Activated T-helper 17 cell treated with anti-CD3 and anti-CD28 coated beads, Interleukin-2, amount 50 U/mL, for 72 hours (primary cell): ENCODE results near the gene ZFPM1. TPM values are rescaled to one million over a fixed set of nuclear protein-coding genes. Genes with fewer than 3 reads are reported as not detected.

Experiments
- ATAC-seq: fragments of 150-1000 bp; cut with Tn5 transposase; replicated peaks from 2 replicates; pipeline ENCODE4 v1.10.0; 2021; ENCODE audit warnings: mild to moderate bottlenecking, moderate library complexity
- H3K27ac Mint-ChIP-seq: one replicate; pipeline ENCODE4 v1.8.0; 2022; ENCODE audit warnings: mixed read lengths
- H3K27me3 Mint-ChIP-seq: one replicate; pipeline ENCODE4 v1.8.0; 2022; ENCODE audit warnings: mixed read lengths
- H3K36me3 Mint-ChIP-seq: one replicate; pipeline ENCODE4 v1.8.0; 2022; ENCODE audit warnings: low read depth, mild to moderate bottlenecking, mixed read lengths
- H3K4me1 Mint-ChIP-seq: one replicate; pipeline ENCODE4 v1.8.0; 2022; ENCODE audit warnings: mixed read lengths
- H3K4me3 Mint-ChIP-seq: one replicate; pipeline ENCODE4 v1.8.0; 2022; ENCODE audit warnings: mild to moderate bottlenecking, mixed read lengths
- H3K9me3 Mint-ChIP-seq: one replicate; pipeline ENCODE4 v1.8.0; 2022; ENCODE audit warnings: mixed read lengths
- total RNA-seq, 2 donors: library from RNA; stranded (reverse); gene quantifications; one replicate each; pipeline ENCODE4 v1.2.3, GENCODE V29; 2022

Gene ZFPM1
- total RNA-seq, 2 donors from 2014 or later = 12.2 to 22.1 TPM

DNA sequence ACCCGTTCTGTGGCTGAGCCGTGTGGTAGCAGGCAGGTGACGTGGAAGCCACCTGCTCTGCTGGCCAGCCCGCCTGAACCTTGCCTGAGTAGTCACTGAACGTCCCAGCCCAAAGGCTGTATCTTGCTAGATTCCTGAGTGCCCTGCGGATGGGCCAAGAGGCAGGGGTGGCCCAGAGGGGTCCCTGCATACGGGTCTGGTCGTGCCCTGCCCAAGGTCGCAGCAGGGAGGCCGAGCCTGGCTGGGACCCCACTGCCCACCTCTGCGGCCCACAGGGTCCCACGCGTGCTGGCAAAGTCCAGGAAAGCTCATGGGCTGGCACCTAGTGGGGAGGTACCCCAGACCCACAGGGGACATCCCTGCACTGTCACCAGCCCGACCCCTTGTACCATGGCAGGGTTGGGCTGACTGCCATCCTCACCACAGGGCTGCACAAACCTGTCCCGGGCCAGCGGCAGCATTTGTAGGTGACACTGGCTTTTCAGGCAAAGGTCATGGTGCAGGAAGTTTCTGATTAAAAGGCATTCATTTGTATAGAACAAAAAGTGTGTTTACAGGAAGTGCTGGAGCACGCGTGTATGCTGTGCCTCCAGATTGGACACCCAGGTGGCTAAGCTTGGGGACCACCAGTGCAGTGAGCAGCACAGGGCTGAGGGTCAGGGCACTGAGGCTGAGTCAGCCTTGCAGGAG lies 72.0 kb downstream of the ZFPM1 start:
- Mint-ChIP-seq H3K4me1 (peaks cover 3% of the 10 kb centered on the region), H3K4me3 (no peak overlapping the region), H3K9me3 (no peaks in the 10 kb centered on the region), H3K36me3 (no peaks in the 10 kb centered on the region), H3K27me3 (no peaks in the 10 kb centered on the region), H3K27ac (no peak overlapping the region)
- no peak for ATAC-seq

DNA sequence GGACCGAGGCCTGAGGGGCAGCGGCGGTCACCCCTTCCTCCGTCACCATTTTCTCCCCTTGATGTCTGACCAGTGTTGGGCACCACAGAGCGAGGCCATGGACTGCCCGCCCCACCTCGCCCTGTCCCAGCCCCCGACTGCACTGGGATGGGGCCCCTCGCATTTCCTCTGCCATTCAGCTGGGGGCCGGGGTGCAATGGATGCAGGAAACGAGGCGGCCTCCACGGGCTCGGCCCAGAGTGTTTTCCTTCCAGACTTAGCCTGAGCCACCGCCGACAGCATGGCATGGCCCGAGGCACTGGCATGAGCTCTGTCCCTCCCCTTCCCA lies 72.5 kb downstream of the ZFPM1 start:
- Mint-ChIP-seq H3K36me3 (no peaks in the 10 kb centered on the region), H3K9me3 (no peaks in the 10 kb centered on the region), H3K4me3 (no peak overlapping the region), H3K27ac (no peak overlapping the region), H3K27me3 (no peaks in the 10 kb centered on the region), H3K4me1 (no peaks in the 10 kb centered on the region)
- ATAC-seq = no peak

DNA sequence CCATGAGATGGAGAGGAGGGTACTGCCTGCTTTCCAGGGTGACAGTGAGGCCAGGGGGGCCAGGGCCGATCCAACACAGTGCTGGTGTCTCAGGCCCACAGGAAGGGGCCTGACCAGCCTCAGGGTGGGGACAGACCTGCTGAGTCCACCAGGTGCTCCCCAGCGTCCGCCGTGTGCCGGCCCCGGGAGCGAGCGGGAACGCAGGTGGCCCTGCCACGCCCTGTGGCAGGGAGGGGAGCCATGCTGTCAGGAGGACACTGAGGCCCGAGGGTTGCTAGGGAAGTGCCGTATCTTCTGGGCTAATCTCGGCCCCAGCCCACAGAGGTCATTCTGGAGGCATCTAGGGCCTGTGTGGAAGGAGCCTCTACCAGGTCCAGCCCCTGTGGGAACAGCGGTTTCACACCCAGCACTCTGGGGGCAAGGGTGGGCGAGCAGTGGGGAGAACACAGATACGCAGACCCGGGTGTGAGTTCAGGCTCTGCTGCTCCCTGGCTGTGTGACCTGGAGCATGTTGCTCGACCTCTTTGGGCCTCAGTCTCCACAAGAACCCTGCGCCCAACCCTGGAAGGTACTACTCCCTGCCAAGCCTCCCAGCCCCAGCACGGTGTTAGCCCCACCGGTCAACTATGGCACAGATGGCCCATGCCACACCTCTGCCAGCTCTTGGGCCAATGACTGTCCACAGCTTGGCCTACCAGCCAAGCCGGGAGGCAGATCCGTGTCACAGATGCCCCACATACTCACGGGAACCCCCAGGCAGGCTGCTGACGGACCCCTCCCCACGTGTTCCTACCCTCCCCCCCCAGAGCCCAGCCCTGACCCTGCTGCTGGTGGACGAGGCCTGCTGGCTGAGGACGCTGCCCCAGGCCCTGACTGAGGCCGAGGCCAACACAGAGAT lies 73.2 kb downstream of the ZFPM1 start:
- Mint-ChIP-seq H3K4me3 (no peak overlapping the region), H3K4me1 (no peaks in the 10 kb centered on the region), H3K9me3 (no peaks in the 10 kb centered on the region), H3K36me3 (no peaks in the 10 kb centered on the region), H3K27ac (no peak overlapping the region), H3K27me3 (no peaks in the 10 kb centered on the region)
- ATAC-seq = no peak

DNA sequence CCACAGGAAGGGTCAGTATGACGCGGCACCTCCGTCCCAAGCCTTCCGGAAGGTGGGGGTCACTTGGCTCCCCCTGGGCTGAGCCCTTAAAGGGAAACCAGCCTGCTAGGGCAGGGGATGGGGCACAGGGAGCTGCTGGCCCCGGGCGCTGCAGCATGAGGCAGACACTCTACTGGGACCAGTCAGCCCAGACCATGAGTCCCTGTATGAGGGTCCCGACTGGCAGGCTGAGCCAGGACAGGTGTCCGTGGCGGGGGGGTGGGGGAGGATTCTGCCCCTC lies 73.8 kb downstream of the ZFPM1 start:
- Mint-ChIP-seq H3K27me3 (no peaks in the 10 kb centered on the region), H3K9me3 (no peaks in the 10 kb centered on the region), H3K36me3 (no peaks in the 10 kb centered on the region), H3K27ac (no peak overlapping the region), H3K4me3 (no peak overlapping the region), H3K4me1 (no peaks in the 10 kb centered on the region)
- ATAC-seq = no peak

DNA sequence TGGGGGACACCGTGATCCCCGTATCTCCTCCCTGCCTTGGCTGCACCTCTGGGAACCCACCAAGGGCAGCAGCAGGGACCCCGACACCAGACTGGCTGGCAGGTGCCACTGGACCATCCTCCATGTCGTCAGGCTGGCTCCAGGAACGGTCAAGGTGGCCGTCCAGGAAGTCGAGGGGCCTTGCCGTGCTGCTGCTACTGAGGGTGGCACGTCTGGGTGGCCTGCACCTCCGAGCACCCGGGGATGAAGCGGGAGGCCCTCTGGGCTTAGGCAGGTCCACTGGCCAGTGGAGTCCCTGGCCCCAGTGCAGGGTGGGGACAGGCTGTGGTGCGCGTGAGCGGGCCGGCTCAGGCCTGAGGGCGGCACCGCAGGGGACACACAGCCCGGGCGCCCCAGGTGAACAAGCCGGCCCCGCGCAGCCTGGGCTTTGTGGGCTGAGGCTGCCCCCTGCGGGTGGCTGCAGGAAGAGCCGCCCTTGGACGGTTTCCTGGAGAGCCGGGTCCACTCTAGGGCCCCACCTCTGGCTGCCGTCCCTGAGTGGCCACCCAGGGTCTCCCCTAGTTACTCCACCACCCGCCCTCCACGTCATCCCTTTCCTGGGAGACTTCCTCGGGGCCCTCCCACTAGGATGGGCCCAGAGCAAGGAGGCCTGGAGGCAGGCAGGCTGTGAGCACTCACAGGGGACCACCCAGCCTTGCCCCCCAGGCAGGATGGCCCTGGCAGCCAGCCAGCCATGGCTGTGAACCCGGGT lies 74.3 kb downstream of the ZFPM1 start:
- Mint-ChIP-seq H3K4me3 (no peak overlapping the region), H3K9me3 (no peaks in the 10 kb centered on the region)
- peak; percentile 63 for ATAC-seq

DNA sequence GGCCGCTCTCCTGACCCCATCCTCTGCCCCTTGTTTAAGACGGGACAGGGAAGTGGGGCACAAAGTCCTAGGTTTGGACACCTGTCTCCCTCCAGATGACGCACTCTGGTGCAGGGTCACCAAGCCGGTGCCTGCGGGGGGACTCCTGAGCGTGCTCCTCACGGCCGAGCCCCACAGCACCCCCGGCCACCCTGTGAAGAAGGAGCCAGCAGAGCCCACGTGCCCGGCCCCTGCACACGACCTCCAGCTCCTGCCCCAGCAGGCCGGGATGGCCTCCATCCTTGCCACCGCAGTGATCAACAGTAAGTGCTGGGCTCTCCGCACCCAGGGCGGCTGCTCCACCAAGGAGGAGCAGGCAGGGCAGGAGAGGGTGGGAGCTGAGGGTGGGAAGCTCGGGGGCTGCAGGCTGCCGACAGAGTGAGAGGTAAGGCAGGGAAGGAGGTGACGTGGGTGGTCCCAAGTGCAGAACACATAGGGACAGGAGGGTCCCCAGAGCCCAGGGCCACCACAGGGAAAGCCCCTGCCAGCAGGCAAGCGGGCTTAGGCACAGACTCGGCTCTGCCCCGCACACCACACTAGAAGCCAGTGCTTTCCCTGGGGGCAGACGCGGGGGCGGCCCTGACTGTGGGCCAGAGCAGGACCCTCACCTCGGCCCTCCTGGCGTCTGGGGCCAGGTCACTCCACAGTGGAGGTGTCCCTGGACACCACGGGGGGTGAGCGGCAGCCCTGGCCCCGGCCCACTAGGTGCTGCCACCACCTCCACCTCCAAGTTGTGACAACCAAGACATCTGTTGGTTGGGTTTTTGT lies 75.1 kb downstream of the ZFPM1 start:
- no peaks in the 10 kb centered on the region for H3K27me3 Mint-ChIP-seq
- no peaks in the 10 kb centered on the region for H3K36me3 Mint-ChIP-seq
- no peaks in the 10 kb centered on the region for H3K9me3 Mint-ChIP-seq
- H3K4me3 Mint-ChIP-seq = no peak overlapping the region
- H3K4me1 Mint-ChIP-seq = no peaks in the 10 kb centered on the region
- no peak for ATAC-seq
- no peak overlapping the region for H3K27ac Mint-ChIP-seq

More for the DNA sequence above, 74.3 kb downstream of the ZFPM1 start:
- Mint-ChIP-seq H3K27me3 (no peaks in the 10 kb centered on the region), H3K4me1 (no peaks in the 10 kb centered on the region), H3K27ac (no peak overlapping the region), H3K36me3 (no peaks in the 10 kb centered on the region)

DNA sequence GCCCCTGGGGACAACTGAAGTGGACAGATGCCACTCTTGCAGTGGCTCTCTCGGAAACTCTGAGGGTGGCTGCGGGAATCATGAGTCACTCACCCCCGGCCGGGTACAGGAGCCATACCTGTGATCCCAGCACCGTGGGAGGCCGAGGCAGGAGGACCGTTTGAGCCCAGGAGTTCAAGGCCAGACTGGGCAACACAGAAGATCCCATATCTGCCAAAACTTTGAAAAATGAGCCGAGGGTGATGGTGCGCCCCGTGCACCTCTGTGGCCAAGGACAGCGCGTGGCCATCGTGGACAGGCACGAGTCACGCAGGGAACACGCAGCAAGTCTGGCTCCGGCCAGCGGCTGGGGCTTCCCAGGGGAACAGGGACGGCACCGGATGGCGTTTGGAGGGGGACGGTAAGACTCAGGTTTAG lies 75.8 kb downstream of the ZFPM1 start:
- Mint-ChIP-seq H3K36me3 (no peaks in the 10 kb centered on the region), H3K27ac (no peak overlapping the region), H3K9me3 (no peaks in the 10 kb centered on the region), H3K4me3 (no peak overlapping the region), H3K4me1 (no peaks in the 10 kb centered on the region), H3K27me3 (no peaks in the 10 kb centered on the region)
- ATAC-seq = no peak

DNA sequence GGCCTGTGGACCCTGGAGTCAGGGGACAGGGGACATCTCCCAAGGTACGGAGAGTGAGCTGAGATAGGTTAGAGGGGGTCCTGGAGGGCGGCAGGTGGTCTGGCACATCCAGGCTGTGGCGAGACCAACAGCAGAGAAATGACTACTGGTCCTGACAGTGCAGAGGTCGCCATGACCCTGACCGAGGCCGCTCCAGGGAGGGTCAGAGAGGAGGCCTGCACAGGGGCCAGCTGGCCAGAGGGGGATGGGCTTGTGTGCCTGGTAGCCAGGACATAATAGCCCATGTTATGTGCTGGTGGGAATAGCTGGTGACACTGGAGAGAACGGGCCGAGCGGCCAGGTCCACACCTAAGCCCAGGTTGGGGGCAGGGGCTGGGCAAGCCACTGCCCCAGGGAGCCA lies 76.5 kb downstream of the ZFPM1 start:
- no peaks in the 10 kb centered on the region for H3K36me3 Mint-ChIP-seq
- H3K27me3 Mint-ChIP-seq = no peaks in the 10 kb centered on the region
- ATAC-seq = no peak
- no peak overlapping the region for H3K4me3 Mint-ChIP-seq
- H3K4me1 Mint-ChIP-seq = no peaks in the 10 kb centered on the region
- H3K9me3 Mint-ChIP-seq = no peaks in the 10 kb centered on the region
- H3K27ac Mint-ChIP-seq = no peak overlapping the region

DNA sequence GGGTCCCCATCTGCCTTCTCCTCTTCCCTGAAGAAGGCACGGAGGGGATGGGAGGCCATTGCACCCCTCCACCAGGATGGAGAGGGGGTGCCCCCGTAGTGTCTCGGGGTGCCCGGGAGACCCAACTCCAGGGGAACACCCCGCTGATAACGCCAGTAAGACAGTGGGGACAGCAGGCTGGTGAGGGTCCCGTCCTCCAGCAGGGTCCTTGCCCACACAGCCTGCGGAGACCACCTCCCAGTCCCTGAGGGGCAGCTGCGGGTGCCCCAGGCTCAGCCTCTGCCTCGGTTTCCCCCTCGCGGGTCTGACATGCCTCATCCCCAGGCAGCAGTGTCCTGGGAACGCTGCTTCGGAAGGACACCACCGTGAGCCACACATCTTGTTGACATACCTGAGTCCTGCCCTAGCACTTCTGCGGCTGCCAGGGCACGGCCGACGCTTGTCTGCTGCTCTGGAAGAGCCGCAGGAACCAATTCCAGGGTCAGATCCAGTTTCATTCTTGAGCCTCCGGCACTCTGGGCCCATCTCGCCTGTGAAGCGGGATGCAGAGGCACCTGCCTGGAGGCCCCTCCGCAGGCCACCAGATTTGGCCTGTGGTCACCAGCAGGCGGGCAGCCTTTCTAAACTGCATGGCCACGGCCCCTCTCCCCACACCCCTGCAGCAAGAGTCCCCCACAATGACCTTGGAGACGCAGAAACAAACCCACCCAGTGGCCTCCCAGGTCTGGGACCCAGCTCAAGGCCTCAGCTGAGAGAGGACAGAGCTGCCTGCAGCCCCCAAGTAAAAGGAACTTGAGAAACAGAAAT lies 77.2 kb downstream of the ZFPM1 start:
- Mint-ChIP-seq H3K36me3 (peaks cover 4% of the 10 kb centered on the region), H3K4me1 (no peaks in the 10 kb centered on the region), H3K27ac (no peak overlapping the region), H3K27me3 (no peaks in the 10 kb centered on the region), H3K9me3 (no peaks in the 10 kb centered on the region), H3K4me3 (no peak overlapping the region)
- no peak for ATAC-seq

DNA sequence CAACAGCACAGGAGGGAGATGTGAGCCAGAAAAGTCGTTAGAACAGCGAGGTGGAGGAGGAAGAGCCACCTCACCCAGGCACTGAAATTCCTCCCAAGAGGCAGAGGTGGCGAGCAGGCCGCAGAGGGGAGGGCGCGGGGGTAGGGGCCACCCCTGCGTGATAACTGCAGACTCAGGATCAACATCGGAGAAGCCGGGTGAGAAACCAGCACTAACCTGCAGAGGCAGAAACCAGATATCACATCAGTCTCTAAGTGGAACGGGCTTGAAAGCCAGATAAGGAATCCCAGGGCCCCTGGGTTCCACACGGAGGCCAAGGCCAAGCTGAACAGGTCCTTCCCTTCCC lies 77.8 kb downstream of the ZFPM1 start:
- H3K36me3 Mint-ChIP-seq = peaks cover 10% of the 10 kb centered on the region
- no peak overlapping the region for H3K27ac Mint-ChIP-seq
- H3K27me3 Mint-ChIP-seq = no peaks in the 10 kb centered on the region
- H3K4me3 Mint-ChIP-seq = no peak overlapping the region
- ATAC-seq = no peak
- H3K4me1 Mint-ChIP-seq = no peaks in the 10 kb centered on the region
- no peaks in the 10 kb centered on the region for H3K9me3 Mint-ChIP-seq

DNA sequence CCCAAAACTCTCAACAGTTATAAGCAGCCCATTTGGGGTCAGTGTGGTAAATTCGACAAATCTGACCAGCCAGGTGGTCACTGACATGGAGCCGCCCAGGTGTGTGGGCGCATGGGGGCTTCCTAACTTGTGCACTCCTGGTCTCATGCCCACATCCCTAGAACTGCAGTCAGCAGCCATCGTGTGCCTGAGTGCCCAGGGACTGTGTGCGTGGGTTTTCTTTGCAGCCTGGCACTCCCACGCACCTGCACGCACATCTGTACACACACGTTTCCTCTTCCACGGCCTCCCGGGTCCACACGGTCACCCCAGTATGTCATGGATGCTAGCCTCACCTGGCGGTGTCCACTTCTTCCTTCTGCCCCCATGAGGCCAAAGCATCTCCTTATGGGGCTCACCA lies 78.3 kb downstream of the ZFPM1 start:
- H3K4me1 Mint-ChIP-seq = no peaks in the 10 kb centered on the region
- ATAC-seq = no peak
- no peaks in the 10 kb centered on the region for H3K9me3 Mint-ChIP-seq
- H3K36me3 Mint-ChIP-seq = peaks cover 14% of the 10 kb centered on the region
- no peaks in the 10 kb centered on the region for H3K27me3 Mint-ChIP-seq
- no peak overlapping the region for H3K4me3 Mint-ChIP-seq
- no peak overlapping the region for H3K27ac Mint-ChIP-seq

DNA sequence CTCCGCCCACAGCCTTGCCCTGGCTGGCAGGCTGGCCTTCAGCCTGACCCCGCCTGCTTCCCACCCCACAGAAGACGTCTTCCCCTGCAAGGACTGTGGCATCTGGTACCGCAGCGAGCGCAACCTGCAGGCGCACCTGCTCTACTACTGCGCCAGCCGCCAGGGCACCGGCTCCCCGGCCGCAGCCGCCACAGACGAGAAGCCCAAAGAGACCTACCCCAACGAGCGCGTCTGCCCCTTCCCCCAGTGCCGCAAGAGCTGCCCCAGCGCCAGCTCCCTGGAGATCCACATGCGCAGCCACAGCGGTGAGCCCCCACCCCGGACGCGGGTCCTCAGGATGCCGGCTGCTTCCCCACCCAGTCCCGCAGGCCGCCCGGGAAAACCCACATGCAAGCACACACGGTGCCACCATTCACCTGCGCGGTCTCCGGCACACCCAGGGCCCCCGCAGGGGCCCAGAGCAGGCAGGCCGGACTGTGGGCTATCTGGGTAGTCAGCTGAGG lies 78.9 kb downstream of the ZFPM1 start:
- Mint-ChIP-seq H3K4me1 (no peaks in the 10 kb centered on the region), H3K4me3 (no peak overlapping the region), H3K9me3 (no peaks in the 10 kb centered on the region), H3K27me3 (no peaks in the 10 kb centered on the region), H3K36me3 (peaks cover 14% of the 10 kb centered on the region), H3K27ac (no peak overlapping the region)
- ATAC-seq = no peak

DNA sequence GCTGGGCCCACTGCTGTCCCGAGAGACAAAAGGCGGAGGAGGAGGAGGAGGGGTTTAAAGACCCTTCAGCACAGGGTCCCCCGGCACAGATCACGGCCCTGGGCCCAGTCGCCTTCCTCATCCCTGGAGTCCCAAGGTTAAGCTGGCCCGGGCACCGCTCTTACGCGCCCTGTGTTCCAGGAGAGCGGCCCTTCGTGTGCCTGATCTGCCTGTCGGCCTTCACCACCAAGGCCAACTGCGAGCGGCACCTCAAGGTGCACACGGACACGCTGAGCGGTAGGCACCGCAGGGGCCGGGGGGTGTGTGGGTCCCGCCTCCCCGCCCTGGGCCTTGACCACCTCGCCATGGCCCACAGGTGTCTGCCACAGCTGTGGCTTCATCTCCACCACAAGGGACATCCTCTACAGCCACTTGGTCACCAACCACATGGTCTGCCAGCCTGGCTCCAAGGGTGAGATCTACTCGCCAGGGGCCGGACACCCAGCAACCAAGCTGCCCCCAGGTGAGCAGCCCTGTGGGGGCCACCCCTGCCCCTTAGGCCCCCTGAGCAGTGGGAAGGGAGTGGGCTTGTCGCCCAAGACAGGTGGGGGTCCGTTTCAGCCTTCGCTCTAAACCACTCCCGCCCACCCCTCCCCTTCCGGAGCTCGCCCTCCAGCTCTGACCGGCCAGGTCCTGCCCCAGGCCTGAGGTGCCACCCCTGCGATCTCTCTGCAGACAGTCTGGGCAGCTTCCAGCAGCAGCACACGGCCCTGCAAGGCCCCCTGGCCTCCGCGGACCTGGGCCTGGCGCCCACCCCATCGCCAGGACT lies 79.6 kb downstream of the ZFPM1 start:
- Mint-ChIP-seq H3K4me1 (no peaks in the 10 kb centered on the region), H3K27ac (no peak overlapping the region), H3K9me3 (no peaks in the 10 kb centered on the region), H3K27me3 (no peaks in the 10 kb centered on the region), H3K36me3 (peaks cover 14% of the 10 kb centered on the region), H3K4me3 (no peak overlapping the region)
- no peak for ATAC-seq
